GM12878 (cell line): ENCODE measurements around the gene TBC1D22B. TPM values are rescaled to one million over a fixed set of nuclear protein-coding genes. Genes with fewer than 3 reads are reported as not detected.

Experiments used
- ATAC-seq: fragments of 200-7000 bp; cut with Tn5 transposase; 3 replicates; pipeline ENCODE4 v1.9.1; 2020; ENCODE audit warnings: mild to moderate bottlenecking, moderate library complexity
- BruUV-seq: library from RNA; stranded (reverse); fragments of 400-500 nt; replicated peaks from 2 replicates; lab custom pipeline; 2021; lab: Mats Ljungman, UMichigan
- CTCF ChIA-PET: fragments of 300-600 bp; sonication (Branson Sonifier 250); formaldehyde crosslinking; extraction: SDS; loops from one replicate; lab custom pipeline; 2021; ENCODE audit warnings: inconsistent platforms; lab: Yijun Ruan, JAX
- POLR2A ChIA-PET: fragments of 350-600 bp; formaldehyde crosslinking; extraction: SDS; loops from one replicate; lab custom pipeline; 2021; ENCODE audit warnings: inconsistent platforms; lab: Charles Lee
- RAD21 ChIA-PET: fragments of 300-600 bp; sonication (Branson Sonifier 250); formaldehyde crosslinking; loops from one replicate; lab custom pipeline; 2023; ENCODE audit warnings: antibody characterized with exemption; ENCODE audit not compliant: unreplicated experiment; lab: Charles Lee
- SMC1A ChIA-PET: fragments of 300-600 bp; sonication (Branson Sonifier 250); formaldehyde crosslinking; loops from one replicate; lab custom pipeline; 2023; ENCODE audit not compliant: unreplicated experiment, uncharacterized antibody; lab: Charles Lee
- DNase-seq: peaks from one replicate; pipeline ENCODE4 v3.0.0-alpha.2; 2011; ENCODE audit warnings: low read depth, low spot score
- FAIRE-seq: peaks from 3 replicates; lab custom pipeline; 2011; peaks lifted over from hg19 to GRCh38; lab: Jason Lieb, UNC
- H2AFZ ChIP-seq: 2 replicates; pipeline ENCODE4 v1.6.0; 2011; ENCODE audit warnings: low read depth, low read length, control low read depth; ENCODE audit not compliant: control insufficient read depth
- H3K27ac ChIP-seq: 2 replicates; pipeline ENCODE4 v1.5.1; 2011; ENCODE audit warnings: control low read depth; ENCODE audit not compliant: control insufficient read depth, insufficient read depth
- H3K27me3 ChIP-seq, 2 experiments: replicated peaks in 1 of 2; 2 replicates each; pipeline versions ENCODE4 v1.6.0 to v1.6.1; 2011; ENCODE audit warnings: low read length in 1 of 2; ENCODE audit not compliant: control insufficient read depth in 2 of 2, insufficient read depth in 2 of 2
- H3K36me3 ChIP-seq, 2 experiments: 2 replicates each; pipeline ENCODE4 v1.5.1; 2011; ENCODE audit warnings: low read length in 1 of 2; ENCODE audit not compliant: control insufficient read depth in 2 of 2, insufficient read depth in 2 of 2
- H3K4me1 ChIP-seq: 2 replicates; pipeline ENCODE4 v1.6.1; 2011; ENCODE audit warnings: mild to moderate bottlenecking, low read length, moderate library complexity, mixed read lengths; ENCODE audit not compliant: control insufficient read depth, insufficient read depth
- H3K4me2 ChIP-seq: 2 replicates; pipeline ENCODE4 v1.6.0; 2011; ENCODE audit warnings: control low read depth; ENCODE audit not compliant: control insufficient read depth, insufficient read depth
- H3K4me3 ChIP-seq: fragments of 200-600 bp; sonication (generic); 2 replicates; pipeline ENCODE4 v1.5.1; 2016
- H3K79me2 ChIP-seq: 2 replicates; pipeline ENCODE4 v1.6.0; 2011; ENCODE audit warnings: low read length; ENCODE audit not compliant: control insufficient read depth, insufficient read depth
- H3K9ac ChIP-seq: 2 replicates; pipeline ENCODE4 v1.8.0; 2011; ENCODE audit warnings: low read length, control low read depth, mixed read lengths; ENCODE audit not compliant: control insufficient read depth, insufficient read depth
- H3K9me3 ChIP-seq: replicated peaks from 3 replicates; pipeline ENCODE4 v1.5.1; 2011; ENCODE audit warnings: mild to moderate bottlenecking, low read length; ENCODE audit not compliant: control insufficient read depth, insufficient read depth
- H4K20me1 ChIP-seq: 2 replicates; pipeline ENCODE4 v1.6.0; 2011; ENCODE audit not compliant: control insufficient read depth, insufficient read depth
- BRCA1 ChIP-seq: IDR thresholded peaks from 2 replicates; pipeline ENCODE4 v1.6.1; 2011; ENCODE audit warnings: low read depth, low read length, improper control_type of control experiment
- CHD4 ChIP-seq: fragments of 200-600 bp; sonication (generic); IDR thresholded peaks from 2 replicates; pipeline ENCODE4 v1.6.1; 2016; ENCODE audit warnings: mild to moderate bottlenecking
- EGR1 ChIP-seq, 2 experiments: IDR thresholded peaks; 1 replicate in 1 of 2; 2 replicates in 1 of 2; pipeline ENCODE4 v1.6.1; 2011 to 2012; ENCODE audit warnings: low read depth in 2 of 2, low read length in 2 of 2, borderline replicate concordance in 1 of 2, mild to moderate bottlenecking in 1 of 2, moderate library complexity in 1 of 2
- FOXK2 ChIP-seq: fragments of 450-650 bp; IDR thresholded peaks from 2 replicates; pipeline ENCODE4 v1.6.1; 2017; ENCODE audit warnings: mild to moderate bottlenecking, moderate library complexity
- GABPA ChIP-seq: IDR thresholded peaks from 2 replicates; pipeline ENCODE4 v1.6.1; 2014; ENCODE audit warnings: antibody characterized with exemption, low read depth, mild to moderate bottlenecking, inconsistent platforms
- HDGF ChIP-seq: fragments of 450-650 bp; IDR thresholded peaks from 2 replicates; pipeline ENCODE4 v1.6.1; 2016; ENCODE audit warnings: antibody characterized with exemption
- LARP7 ChIP-seq: fragments of 450-650 bp; IDR thresholded peaks from 2 replicates; pipeline ENCODE4 v1.6.1; 2017; ENCODE audit warnings: mild to moderate bottlenecking
- PAX5 ChIP-seq: IDR thresholded peaks from 2 replicates; pipeline ENCODE4 v1.6.1; 2011; ENCODE audit warnings: low read depth, low read length, borderline replicate concordance
- RAD21 ChIP-seq: IDR thresholded peaks from 2 replicates; pipeline ENCODE4 v1.6.1; 2011; ENCODE audit warnings: mild to moderate bottlenecking, low read depth, low read length, moderate library complexity; ENCODE audit not compliant: insufficient read depth
- SPI1 ChIP-seq: IDR thresholded peaks from 2 replicates; pipeline ENCODE4 v1.6.1; 2011; ENCODE audit warnings: low read depth, mild to moderate bottlenecking, low read length, moderate library complexity, borderline replicate concordance; ENCODE audit not compliant: insufficient read depth
- STAT1 ChIP-seq: fragments of 450-650 bp; conservative IDR thresholded peaks from 2 replicates; pipeline ENCODE4 v1.6.1; 2014; ENCODE audit warnings: antibody characterized with exemption, mild to moderate bottlenecking
- SUPT20H ChIP-seq: IDR thresholded peaks from 2 replicates; pipeline ENCODE4 v1.6.1; 2011; ENCODE audit warnings: low read depth, mild to moderate bottlenecking, low read length, moderate library complexity, borderline replicate concordance; ENCODE audit not compliant: control insufficient read depth
- WRNIP1 ChIP-seq: IDR thresholded peaks from 2 replicates; pipeline ENCODE4 v1.6.1; 2011; ENCODE audit warnings: low read depth, low read length, improper control_type of control experiment, borderline replicate concordance
- ZNF274 ChIP-seq: IDR thresholded peaks from one replicate; pipeline ENCODE4 v1.8.0; 2011; ENCODE audit not compliant: insufficient read length, insufficient read depth
- WGBS: methylation state at CpG from one replicate; pipeline ENCODE4 v1.1.6; 2016; ENCODE audit warnings: low lambda C conversion rate; ENCODE audit not compliant: insufficient replicate concordance, insufficient coverage; ENCODE audit errors: missing lambda C conversion rate; 5-methylcytosine and 5-hydroxymethylcytosine counted together
- in situ Hi-C: fragments of 300-500 bp; cut with MboI; formaldehyde crosslinking; loops from 9 replicates; pipeline ENCODE4 v1.14.3; 2018; ENCODE audit warnings: mixed read lengths
- intact Hi-C: fragments of 100-400 bp; cut with micrococcal nuclease; formaldehyde crosslinking; loops from one replicate; pipeline ENCODE4 v1.14.2; 2022; ENCODE audit not compliant: unreplicated experiment
- polyA plus RNA-seq, 11 experiments: library from polyadenylated mRNA; depleted of rRNA in 4 of 11; unstranded in 6 of 11; stranded (reverse) in 5 of 11; fragments of >200 nt; fragmentation: Nextera tagmentation in 4 of 11; fragmentation: Illumina TruSeq in 1 of 11; extraction: Ambion mirVana in 4 of 11; extraction: Trizol in 1 of 11; gene quantifications; 1 replicate in 1 of 11; 2 replicates in 10 of 11; pipeline versions ENCODE4 v1.2.1 to v1.2.3, GENCODE V29; 2011 to 2016; ENCODE audit warnings: inconsistent platforms in 2 of 11, missing spikeins in 2 of 11, low read depth in 1 of 11
- total RNA-seq, 4 experiments: library from RNA; depleted of rRNA in 3 of 4; stranded (reverse); fragments of >200 nt in 3 of 4; fragmentation: Illumina TruSeq in 1 of 4; extraction: Trizol in 1 of 4; gene quantifications; 2 replicates each; pipeline versions ENCODE4 v1.2.1 to v1.2.3, GENCODE V29; 2013 to 2021
- TF ChIP-seq, protein P1 (sequence below): fragments of 450-650 bp; formaldehyde crosslinking; IDR thresholded peaks from 2 replicates; pipeline ENCODE4 v1.5.0; 2022; ENCODE audit warnings: mild to moderate bottlenecking, missing genetic modification characterization
- TF ChIP-seq, protein P2 (sequence below): fragments of 450-650 bp; IDR thresholded peaks from 2 replicates; pipeline ENCODE4 v1.6.1; 2017; ENCODE audit warnings: mild to moderate bottlenecking
- TF ChIP-seq, protein P3 (sequence below): fragments of 450-650 bp; IDR thresholded peaks from 2 replicates; pipeline ENCODE4 v1.6.1; 2018; ENCODE audit warnings: borderline replicate concordance, mild to moderate bottlenecking; ENCODE audit not compliant: partially characterized antibody

TBC1D22B gene
- total and polyA plus RNA-seq, 10 of the 15 experiments (the other 5 are each of a cell fraction or from before 2014, with no cell fraction given): 3.4 to 18.7 (median 14.1) TPM

DNA sequence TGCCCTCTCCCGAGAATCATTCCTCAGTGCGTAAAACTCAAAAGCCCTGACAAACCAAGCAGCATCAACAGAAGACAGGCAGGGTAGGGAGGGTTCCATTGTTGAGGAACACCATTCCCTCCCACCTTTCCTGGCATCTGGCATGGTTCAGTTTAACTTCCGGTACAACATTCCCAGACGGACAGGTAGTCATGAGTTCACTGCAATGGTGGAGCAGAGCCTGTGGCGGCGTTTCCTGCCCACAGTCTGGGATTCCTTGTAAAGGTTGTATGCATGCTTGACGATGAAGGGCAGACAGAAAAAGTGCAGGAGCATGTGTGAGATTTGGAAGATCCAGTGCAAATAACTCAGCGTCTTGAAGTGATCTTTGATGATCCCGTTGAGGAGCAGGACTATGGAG lies 45.3 kb upstream of the TBC1D22B start (continued):
- TF ChIP-seq, protein P1, sequence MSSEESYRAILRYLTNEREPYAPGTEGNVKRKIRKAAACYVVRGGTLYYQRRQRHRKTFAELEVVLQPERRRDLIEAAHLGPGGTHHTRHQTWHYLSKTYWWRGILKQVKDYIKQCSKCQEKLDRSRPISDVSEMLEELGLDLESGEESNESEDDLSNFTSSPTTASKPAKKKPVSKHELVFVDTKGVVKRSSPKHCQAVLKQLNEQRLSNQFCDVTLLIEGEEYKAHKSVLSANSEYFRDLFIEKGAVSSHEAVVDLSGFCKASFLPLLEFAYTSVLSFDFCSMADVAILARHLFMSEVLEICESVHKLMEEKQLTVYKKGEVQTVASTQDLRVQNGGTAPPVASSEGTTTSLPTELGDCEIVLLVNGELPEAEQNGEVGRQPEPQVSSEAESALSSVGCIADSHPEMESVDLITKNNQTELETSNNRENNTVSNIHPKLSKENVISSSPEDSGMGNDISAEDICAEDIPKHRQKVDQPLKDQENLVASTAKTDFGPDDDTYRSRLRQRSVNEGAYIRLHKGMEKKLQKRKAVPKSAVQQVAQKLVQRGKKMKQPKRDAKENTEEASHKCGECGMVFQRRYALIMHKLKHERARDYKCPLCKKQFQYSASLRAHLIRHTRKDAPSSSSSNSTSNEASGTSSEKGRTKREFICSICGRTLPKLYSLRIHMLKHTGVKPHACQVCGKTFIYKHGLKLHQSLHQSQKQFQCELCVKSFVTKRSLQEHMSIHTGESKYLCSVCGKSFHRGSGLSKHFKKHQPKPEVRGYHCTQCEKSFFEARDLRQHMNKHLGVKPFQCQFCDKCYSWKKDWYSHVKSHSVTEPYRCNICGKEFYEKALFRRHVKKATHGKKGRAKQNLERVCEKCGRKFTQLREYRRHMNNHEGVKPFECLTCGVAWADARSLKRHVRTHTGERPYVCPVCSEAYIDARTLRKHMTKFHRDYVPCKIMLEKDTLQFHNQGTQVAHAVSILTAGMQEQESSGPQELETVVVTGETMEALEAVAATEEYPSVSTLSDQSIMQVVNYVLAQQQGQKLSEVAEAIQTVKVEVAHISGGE (CRISPR knock-in tag): no peak
- TF ChIP-seq HDGF (no peak), GABPA (no peak), RAD21 (no peak), WRNIP1 (no peak), STAT1 (no peak), SPI1 (no peak), BRCA1 (no peak), LARP7 (no peak)

DNA sequence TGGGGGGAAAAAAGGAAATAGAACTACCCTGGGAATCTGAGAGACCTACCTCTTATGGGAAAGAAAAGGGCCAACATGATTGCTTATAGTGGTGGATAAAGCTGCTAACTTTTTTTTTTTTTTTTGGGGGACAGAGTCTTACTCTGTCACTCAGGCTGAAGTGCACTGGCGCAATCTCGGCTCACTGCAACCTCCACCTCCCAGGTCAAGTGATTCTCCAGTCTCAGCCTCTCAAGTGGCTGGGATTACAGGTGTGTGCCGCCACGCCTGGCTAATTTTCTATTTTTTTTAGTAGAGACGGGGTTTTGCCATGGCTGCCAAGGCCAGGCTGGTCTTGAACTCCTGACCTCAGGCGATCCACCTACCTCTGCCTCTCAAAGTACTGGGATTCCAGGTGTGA lies 39.5 kb upstream of the TBC1D22B start:
- no peak overlapping the region for H3K4me2 ChIP-seq
- ChIA-PET RAD21 (no interaction called here), SMC1A (interaction anchor here (1.8 kb wide), 1 partner anchor 199 kb away, joined by 7 read pairs; no protein-coding TSS in a partner anchor), POLR2A (no interaction called here), CTCF (no interaction called here)
- H3K4me1 ChIP-seq: peaks cover 11% of the 10 kb centered on the region
- BruUV-seq: no TSS peak
- ATAC-seq (no peak), DNase-seq (no peak), FAIRE-seq (no peak)
- no peak overlapping the region for H2AFZ ChIP-seq
- no peaks in the 10 kb centered on the region for H3K27me3 ChIP-seq
- no peaks in the 10 kb centered on the region for H4K20me1 ChIP-seq
- H3K4me3 ChIP-seq: no peak overlapping the region
- H3K36me3 ChIP-seq: no peaks in the 10 kb centered on the region
- intact Hi-C loops: no loop called here
- H3K27ac ChIP-seq: no peak overlapping the region
- no peaks in the 10 kb centered on the region for H3K9me3 ChIP-seq
- no peak overlapping the region for H3K9ac ChIP-seq
- no peaks in the 10 kb centered on the region for H3K79me2 ChIP-seq
- in situ Hi-C loops: no loop called here
- 56% methylated on average over 6 of the region's 6 CpGs for WGBS
- TF ChIP-seq PAX5 (no peak), HDGF (no peak), CHD4 (no peak), EGR1 (IDR thresholded peaks at IDR 0.05; ENCODE audit: borderline replicate concordance in 1 of 2, low read depth in 2 of 2, low read length in 2 of 2) (no peak), SUPT20H (no peak), ZNF274 (no peak), FOXK2 (no peak)
- TF ChIP-seq, protein P2, sequence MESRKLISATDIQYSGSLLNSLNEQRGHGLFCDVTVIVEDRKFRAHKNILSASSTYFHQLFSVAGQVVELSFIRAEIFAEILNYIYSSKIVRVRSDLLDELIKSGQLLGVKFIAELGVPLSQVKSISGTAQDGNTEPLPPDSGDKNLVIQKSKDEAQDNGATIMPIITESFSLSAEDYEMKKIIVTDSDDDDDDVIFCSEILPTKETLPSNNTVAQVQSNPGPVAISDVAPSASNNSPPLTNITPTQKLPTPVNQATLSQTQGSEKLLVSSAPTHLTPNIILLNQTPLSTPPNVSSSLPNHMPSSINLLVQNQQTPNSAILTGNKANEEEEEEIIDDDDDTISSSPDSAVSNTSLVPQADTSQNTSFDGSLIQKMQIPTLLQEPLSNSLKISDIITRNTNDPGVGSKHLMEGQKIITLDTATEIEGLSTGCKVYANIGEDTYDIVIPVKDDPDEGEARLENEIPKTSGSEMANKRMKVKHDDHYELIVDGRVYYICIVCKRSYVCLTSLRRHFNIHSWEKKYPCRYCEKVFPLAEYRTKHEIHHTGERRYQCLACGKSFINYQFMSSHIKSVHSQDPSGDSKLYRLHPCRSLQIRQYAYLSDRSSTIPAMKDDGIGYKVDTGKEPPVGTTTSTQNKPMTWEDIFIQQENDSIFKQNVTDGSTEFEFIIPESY: no peak
- TF ChIP-seq, protein P3, sequence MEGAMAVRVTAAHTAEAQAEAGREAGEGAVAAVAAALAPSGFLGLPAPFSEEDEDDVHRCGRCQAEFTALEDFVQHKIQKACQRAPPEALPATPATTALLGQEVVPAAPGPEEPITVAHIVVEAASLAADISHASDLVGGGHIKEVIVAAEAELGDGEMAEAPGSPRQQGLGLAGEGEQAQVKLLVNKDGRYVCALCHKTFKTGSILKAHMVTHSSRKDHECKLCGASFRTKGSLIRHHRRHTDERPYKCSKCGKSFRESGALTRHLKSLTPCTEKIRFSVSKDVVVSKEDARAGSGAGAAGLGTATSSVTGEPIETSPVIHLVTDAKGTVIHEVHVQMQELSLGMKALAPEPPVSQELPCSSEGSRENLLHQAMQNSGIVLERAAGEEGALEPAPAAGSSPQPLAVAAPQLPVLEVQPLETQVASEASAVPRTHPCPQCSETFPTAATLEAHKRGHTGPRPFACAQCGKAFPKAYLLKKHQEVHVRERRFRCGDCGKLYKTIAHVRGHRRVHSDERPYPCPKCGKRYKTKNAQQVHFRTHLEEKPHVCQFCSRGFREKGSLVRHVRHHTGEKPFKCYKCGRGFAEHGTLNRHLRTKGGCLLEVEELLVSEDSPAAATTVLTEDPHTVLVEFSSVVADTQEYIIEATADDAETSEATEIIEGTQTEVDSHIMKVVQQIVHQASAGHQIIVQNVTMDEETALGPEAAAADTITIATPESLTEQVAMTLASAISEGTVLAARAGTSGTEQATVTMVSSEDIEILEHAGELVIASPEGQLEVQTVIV: no peak
